GM18951 (cell line): ENCODE data around the gene SPINK6.

Source experiments
- POLR2A ChIP-seq: IDR thresholded peaks from 4 replicates; pipeline ENCODE4 v1.6.1; 2011; ENCODE audit warnings: mild to moderate bottlenecking; ENCODE audit not compliant: insufficient read length, insufficient read depth; ENCODE audit errors: extremely low read depth
- in situ Hi-C: fragments of 300-500 bp; cut with MboI; formaldehyde crosslinking; loops from one replicate; pipeline ENCODE4 v1.12.0; 2022; ENCODE audit warnings: low sequenced_read_pairs, mixed read lengths, inconsistent platforms; ENCODE audit not compliant: unreplicated experiment

The SPINK6 gene

GRCh38 chr5:148237785-148238417 lies 35.1 kb downstream of the SPINK6 start:
- in situ Hi-C loops, result no loop called here

GRCh38 chr5:148238418-148238794 lies 35.6 kb downstream of the SPINK6 start, which contains the start of gene MARCOL:
TSS of gene MARCOL (plus strand) at chr5:148238525. CDS start at chr5:148238598, 73 bp downstream.
- in situ Hi-C loops, result no loop called here

More at GRCh38 chr5:148237785-148238417, 35.1 kb downstream of the SPINK6 start:
- no peak for TF ChIP-seq POLR2A

GRCh38 chr5:148248894-148249293 lies 46.1 kb downstream of the SPINK6 start:
- TF ChIP-seq POLR2A, result no peak
- in situ Hi-C loops, result no loop called here

More at GRCh38 chr5:148238418-148238794, 35.6 kb downstream of the SPINK6 start, which contains the start of gene MARCOL:
- TF ChIP-seq POLR2A, result no peak

- in situ Hi-C loops, result no loop called here
- no peak for TF ChIP-seq POLR2A
Measured at GRCh38 chr5:148255456-148255855, 52.6 kb downstream of the SPINK6 start.

- in situ Hi-C loops, result no loop called here
- no peak for TF ChIP-seq POLR2A
Measured at GRCh38 chr5:148259288-148259687, 56.4 kb downstream of the SPINK6 start.

- in situ Hi-C loops, result no loop called here
- no peak for TF ChIP-seq POLR2A
Measured at GRCh38 chr5:148261221-148261620, 58.4 kb downstream of the SPINK6 start.
